H1 (cell line): ENCODE data around the gene DNAJC27. TPM values are rescaled to one million over a fixed set of nuclear protein-coding genes. Genes with fewer than 3 reads are reported as not detected.

ENCODE experiments used
- GABPA ChIP-seq: IDR thresholded peaks from 2 replicates; pipeline ENCODE4 v1.6.1; 2011; ENCODE audit warnings: mild to moderate bottlenecking, low read length, moderate library complexity, borderline replicate concordance; ENCODE audit not compliant: insufficient read depth
- NRF1 ChIP-seq: IDR thresholded peaks from 2 replicates; pipeline ENCODE4 v1.6.1; 2011; ENCODE audit warnings: mild to moderate bottlenecking, low read depth, low read length, improper control_type of control experiment
- RAD21 ChIP-seq, 2 experiments: IDR thresholded peaks in 1 of 2; conservative IDR thresholded peaks in 1 of 2; 2 replicates each; pipeline ENCODE4 v1.6.1; 2011; ENCODE audit warnings: low read depth in 2 of 2, low read length in 2 of 2, improper control_type of control experiment in 1 of 2, inconsistent platforms in 1 of 2, mild to moderate bottlenecking in 1 of 2, moderate library complexity in 1 of 2
- SAP30 ChIP-seq: fragments of 300-600 bp; sonication (generic); IDR thresholded peaks from 2 replicates; pipeline ENCODE4 v1.7.1; 2012; ENCODE audit warnings: low read length, moderate library complexity, mild to moderate bottlenecking, inconsistent platforms; ENCODE audit not compliant: insufficient read depth, insufficient replicate concordance
- SP2 ChIP-seq: IDR thresholded peaks from 2 replicates; pipeline ENCODE4 v1.6.1; 2012; ENCODE audit warnings: mild to moderate bottlenecking, low read length, inconsistent platforms
- TAF1 ChIP-seq: IDR thresholded peaks from 2 replicates; pipeline ENCODE4 v1.6.1; 2011; ENCODE audit warnings: mild to moderate bottlenecking, low read depth, low read length
- polyA plus RNA-seq, 7 experiments: library from polyadenylated mRNA; depleted of rRNA in 3 of 7; stranded (reverse) in 5 of 7; unstranded in 2 of 7; fragments of >200 nt in 5 of 7; fragments of 200-250 nt in 2 of 7; gene quantifications; 1 replicate in 5 of 7; 2 replicates in 1 of 7; 4 replicates in 1 of 7; pipeline versions ENCODE4 v1.2.1 to v1.2.3, GENCODE V29; 2011 to 2013; ENCODE audit warnings: missing spikeins in 2 of 7, mixed read lengths in 2 of 7
- total RNA-seq: library from RNA; stranded (reverse); fragmentation: NEBNext Ultra II Directional; extraction: Animal tissue kit (Norgen Biotek cat#: 25700); gene quantifications from 2 replicates; pipeline ENCODE4 v1.2.1, GENCODE V29; 2021
- TF ChIP-seq, protein P1 (sequence below): fragments of 300-600 bp; sonication (generic); IDR thresholded peaks from 2 replicates; pipeline ENCODE4 v1.7.1; 2012; ENCODE audit warnings: low read length, moderate library complexity, mild to moderate bottlenecking, inconsistent platforms; ENCODE audit not compliant: insufficient replicate concordance

DNAJC27 gene
- total and polyA plus RNA-seq, 2 of the 8 experiments (the other 6 are each of a cell fraction or from before 2014, with no cell fraction given) = 1.4 to 4.5 TPM

DNA sequence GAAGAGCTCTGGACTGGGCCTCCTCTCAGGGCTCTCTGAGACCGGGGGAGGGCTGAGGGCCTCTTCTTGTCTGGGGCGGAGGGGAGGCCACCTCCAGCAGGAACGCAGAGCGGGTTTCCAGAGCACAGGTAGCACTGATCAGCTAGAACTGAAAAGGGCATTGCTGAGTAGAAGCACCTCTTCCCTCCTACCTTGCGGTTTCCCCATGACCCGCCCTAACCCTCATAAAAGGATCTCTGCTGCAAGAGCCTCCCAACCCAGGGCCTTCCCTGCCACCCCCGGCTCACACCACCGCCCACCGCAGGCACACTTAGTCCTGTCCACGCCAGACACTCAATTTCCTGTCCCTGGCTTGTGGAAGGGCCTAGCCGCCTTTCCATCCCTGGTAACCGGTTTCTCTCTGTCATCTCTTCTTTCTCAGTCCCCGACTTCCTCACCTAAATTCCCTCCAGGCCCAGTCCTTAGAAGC lies 52.7 kb downstream of the DNAJC27 start (continued):
- TF ChIP-seq GABPA (no peak), SAP30 (no peak), NRF1 (no peak), RAD21 (IDR thresholded peaks at IDR 0.05 in 1 of 2, conservative IDR thresholded peaks at IDR 0.05 in 1 of 2; ENCODE audit: low read depth in 2 of 2, low read length in 2 of 2) (no peak), SP2 (no peak), TAF1 (no peak)
- TF ChIP-seq, protein P1, sequence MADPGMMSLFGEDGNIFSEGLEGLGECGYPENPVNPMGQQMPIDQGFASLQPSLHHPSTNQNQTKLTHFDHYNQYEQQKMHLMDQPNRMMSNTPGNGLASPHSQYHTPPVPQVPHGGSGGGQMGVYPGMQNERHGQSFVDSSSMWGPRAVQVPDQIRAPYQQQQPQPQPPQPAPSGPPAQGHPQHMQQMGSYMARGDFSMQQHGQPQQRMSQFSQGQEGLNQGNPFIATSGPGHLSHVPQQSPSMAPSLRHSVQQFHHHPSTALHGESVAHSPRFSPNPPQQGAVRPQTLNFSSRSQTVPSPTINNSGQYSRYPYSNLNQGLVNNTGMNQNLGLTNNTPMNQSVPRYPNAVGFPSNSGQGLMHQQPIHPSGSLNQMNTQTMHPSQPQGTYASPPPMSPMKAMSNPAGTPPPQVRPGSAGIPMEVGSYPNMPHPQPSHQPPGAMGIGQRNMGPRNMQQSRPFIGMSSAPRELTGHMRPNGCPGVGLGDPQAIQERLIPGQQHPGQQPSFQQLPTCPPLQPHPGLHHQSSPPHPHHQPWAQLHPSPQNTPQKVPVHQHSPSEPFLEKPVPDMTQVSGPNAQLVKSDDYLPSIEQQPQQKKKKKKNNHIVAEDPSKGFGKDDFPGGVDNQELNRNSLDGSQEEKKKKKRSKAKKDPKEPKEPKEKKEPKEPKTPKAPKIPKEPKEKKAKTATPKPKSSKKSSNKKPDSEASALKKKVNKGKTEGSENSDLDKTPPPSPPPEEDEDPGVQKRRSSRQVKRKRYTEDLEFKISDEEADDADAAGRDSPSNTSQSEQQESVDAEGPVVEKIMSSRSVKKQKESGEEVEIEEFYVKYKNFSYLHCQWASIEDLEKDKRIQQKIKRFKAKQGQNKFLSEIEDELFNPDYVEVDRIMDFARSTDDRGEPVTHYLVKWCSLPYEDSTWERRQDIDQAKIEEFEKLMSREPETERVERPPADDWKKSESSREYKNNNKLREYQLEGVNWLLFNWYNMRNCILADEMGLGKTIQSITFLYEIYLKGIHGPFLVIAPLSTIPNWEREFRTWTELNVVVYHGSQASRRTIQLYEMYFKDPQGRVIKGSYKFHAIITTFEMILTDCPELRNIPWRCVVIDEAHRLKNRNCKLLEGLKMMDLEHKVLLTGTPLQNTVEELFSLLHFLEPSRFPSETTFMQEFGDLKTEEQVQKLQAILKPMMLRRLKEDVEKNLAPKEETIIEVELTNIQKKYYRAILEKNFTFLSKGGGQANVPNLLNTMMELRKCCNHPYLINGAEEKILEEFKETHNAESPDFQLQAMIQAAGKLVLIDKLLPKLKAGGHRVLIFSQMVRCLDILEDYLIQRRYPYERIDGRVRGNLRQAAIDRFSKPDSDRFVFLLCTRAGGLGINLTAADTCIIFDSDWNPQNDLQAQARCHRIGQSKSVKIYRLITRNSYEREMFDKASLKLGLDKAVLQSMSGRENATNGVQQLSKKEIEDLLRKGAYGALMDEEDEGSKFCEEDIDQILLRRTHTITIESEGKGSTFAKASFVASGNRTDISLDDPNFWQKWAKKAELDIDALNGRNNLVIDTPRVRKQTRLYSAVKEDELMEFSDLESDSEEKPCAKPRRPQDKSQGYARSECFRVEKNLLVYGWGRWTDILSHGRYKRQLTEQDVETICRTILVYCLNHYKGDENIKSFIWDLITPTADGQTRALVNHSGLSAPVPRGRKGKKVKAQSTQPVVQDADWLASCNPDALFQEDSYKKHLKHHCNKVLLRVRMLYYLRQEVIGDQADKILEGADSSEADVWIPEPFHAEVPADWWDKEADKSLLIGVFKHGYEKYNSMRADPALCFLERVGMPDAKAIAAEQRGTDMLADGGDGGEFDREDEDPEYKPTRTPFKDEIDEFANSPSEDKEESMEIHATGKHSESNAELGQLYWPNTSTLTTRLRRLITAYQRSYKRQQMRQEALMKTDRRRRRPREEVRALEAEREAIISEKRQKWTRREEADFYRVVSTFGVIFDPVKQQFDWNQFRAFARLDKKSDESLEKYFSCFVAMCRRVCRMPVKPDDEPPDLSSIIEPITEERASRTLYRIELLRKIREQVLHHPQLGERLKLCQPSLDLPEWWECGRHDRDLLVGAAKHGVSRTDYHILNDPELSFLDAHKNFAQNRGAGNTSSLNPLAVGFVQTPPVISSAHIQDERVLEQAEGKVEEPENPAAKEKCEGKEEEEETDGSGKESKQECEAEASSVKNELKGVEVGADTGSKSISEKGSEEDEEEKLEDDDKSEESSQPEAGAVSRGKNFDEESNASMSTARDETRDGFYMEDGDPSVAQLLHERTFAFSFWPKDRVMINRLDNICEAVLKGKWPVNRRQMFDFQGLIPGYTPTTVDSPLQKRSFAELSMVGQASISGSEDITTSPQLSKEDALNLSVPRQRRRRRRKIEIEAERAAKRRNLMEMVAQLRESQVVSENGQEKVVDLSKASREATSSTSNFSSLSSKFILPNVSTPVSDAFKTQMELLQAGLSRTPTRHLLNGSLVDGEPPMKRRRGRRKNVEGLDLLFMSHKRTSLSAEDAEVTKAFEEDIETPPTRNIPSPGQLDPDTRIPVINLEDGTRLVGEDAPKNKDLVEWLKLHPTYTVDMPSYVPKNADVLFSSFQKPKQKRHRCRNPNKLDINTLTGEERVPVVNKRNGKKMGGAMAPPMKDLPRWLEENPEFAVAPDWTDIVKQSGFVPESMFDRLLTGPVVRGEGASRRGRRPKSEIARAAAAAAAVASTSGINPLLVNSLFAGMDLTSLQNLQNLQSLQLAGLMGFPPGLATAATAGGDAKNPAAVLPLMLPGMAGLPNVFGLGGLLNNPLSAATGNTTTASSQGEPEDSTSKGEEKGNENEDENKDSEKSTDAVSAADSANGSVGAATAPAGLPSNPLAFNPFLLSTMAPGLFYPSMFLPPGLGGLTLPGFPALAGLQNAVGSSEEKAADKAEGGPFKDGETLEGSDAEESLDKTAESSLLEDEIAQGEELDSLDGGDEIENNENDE = no peak
